ENCODE data around the gene PTPRB.

The PTPRB gene

GRCh38 chr12:70627677-70628076 is 9.6 kb downstream of the PTPRB start:
- WGBS (ENCODE audit: extremely low coverage, insufficient coverage, low lambda C conversion rate) = 100% methylated on average over 1 of the region's 5 CpGs

GRCh38 chr12:70626180-70626579 is 11.0 kb downstream of the PTPRB start:
- no peak overlapping the region for H3K23ac ChIP-seq (ENCODE audit: low read length)
- H3K4ac ChIP-seq (ENCODE audit: low read depth, low read length) = no peak overlapping the region
- H3K27ac ChIP-seq (ENCODE audit: low read depth, low read length) = no peak overlapping the region
- H2BK120ac ChIP-seq (ENCODE audit: low read depth, low read length) = no peak overlapping the region
- H3K4me1 ChIP-seq (ENCODE audit: control insufficient read depth, low read depth, low read length) = no peaks in the 10 kb centered on the region
- no peak for DNase-seq
- H3K56ac ChIP-seq (ENCODE audit: low read length) = no peak overlapping the region
- no peaks in the 10 kb centered on the region for H3K36me3 ChIP-seq (ENCODE audit: control insufficient read depth, insufficient read depth, low read length)
- H3K18ac ChIP-seq (ENCODE audit: low read length) = no peak overlapping the region
- no peak overlapping the region for H4K8ac ChIP-seq (ENCODE audit: low read depth, low read length)
- no CpG with 5 or more reads among the region's 3 CpGs for WGBS (ENCODE audit: extremely low coverage, insufficient coverage, low lambda C conversion rate)
- no peak overlapping the region for H2BK5ac ChIP-seq (ENCODE audit: low read length)
- H3K4me3 ChIP-seq (ENCODE audit: low read length) = no peak overlapping the region
- no peaks in the 10 kb centered on the region for H3K79me1 ChIP-seq (ENCODE audit: low read length)
- H2AK5ac ChIP-seq (ENCODE audit: low read length) = no peak overlapping the region
- H3K4me2 ChIP-seq (ENCODE audit: low read length) = no peak overlapping the region
- H4K5ac ChIP-seq (ENCODE audit: low read length) = no peak overlapping the region
- H3K9ac ChIP-seq (ENCODE audit: low read length) = no peak overlapping the region
- H3K27me3 ChIP-seq (ENCODE audit: insufficient read depth, low read length, poor library complexity) = no peaks in the 10 kb centered on the region
- no peak overlapping the region for H2BK15ac ChIP-seq (replicated peaks; ENCODE audit: low read depth)
- no peaks in the 10 kb centered on the region for H3K79me2 ChIP-seq (ENCODE audit: control insufficient read depth, insufficient read depth, low read length)

More at GRCh38 chr12:70627677-70628076, 9.6 kb downstream of the PTPRB start:
- Histone ChIP-seq H2BK15ac (replicated peaks; ENCODE audit: low read depth) (no peak overlapping the region), H4K8ac (ENCODE audit: low read depth, low read length) (no peak overlapping the region), H2BK120ac (ENCODE audit: low read depth, low read length) (no peak overlapping the region), H3K79me2 (ENCODE audit: control insufficient read depth, insufficient read depth, low read length) (no peaks in the 10 kb centered on the region), H3K9ac (ENCODE audit: low read length) (no peak overlapping the region), H3K79me1 (ENCODE audit: low read length) (no peaks in the 10 kb centered on the region), H3K36me3 (ENCODE audit: control insufficient read depth, insufficient read depth, low read length) (no peaks in the 10 kb centered on the region), H3K4me3 (ENCODE audit: low read length) (no peak overlapping the region), H3K4me1 (ENCODE audit: control insufficient read depth, low read depth, low read length) (no peaks in the 10 kb centered on the region), H3K18ac (ENCODE audit: low read length) (no peak overlapping the region), H3K23ac (ENCODE audit: low read length) (no peak overlapping the region), H3K4me2 (ENCODE audit: low read length) (no peak overlapping the region), H3K27ac (ENCODE audit: low read depth, low read length) (no peak overlapping the region), H3K27me3 (ENCODE audit: insufficient read depth, low read length, poor library complexity) (no peaks in the 10 kb centered on the region), H2AK5ac (ENCODE audit: low read length) (no peak overlapping the region), H4K5ac (ENCODE audit: low read length) (no peak overlapping the region), H2BK5ac (ENCODE audit: low read length) (no peak overlapping the region), H3K56ac (ENCODE audit: low read length) (no peak overlapping the region), H3K4ac (ENCODE audit: low read depth, low read length) (no peak overlapping the region)
- DNase-seq = no peak

- Histone ChIP-seq H3K23ac (ENCODE audit: low read length) (no peak overlapping the region), H2BK120ac (ENCODE audit: low read depth, low read length) (no peak overlapping the region), H3K4me2 (ENCODE audit: low read length) (no peak overlapping the region), H3K4me1 (ENCODE audit: control insufficient read depth, low read depth, low read length) (peaks cover 2% of the 10 kb centered on the region), H4K5ac (ENCODE audit: low read length) (no peak overlapping the region), H2AK5ac (ENCODE audit: low read length) (no peak overlapping the region), H3K18ac (ENCODE audit: low read length) (no peak overlapping the region), H3K27ac (ENCODE audit: low read depth, low read length) (no peak overlapping the region), H3K56ac (ENCODE audit: low read length) (no peak overlapping the region), H3K79me1 (ENCODE audit: low read length) (no peaks in the 10 kb centered on the region), H3K27me3 (ENCODE audit: insufficient read depth, low read length, poor library complexity) (no peaks in the 10 kb centered on the region), H3K79me2 (ENCODE audit: control insufficient read depth, insufficient read depth, low read length) (no peaks in the 10 kb centered on the region), H4K8ac (ENCODE audit: low read depth, low read length) (no peak overlapping the region), H3K4ac (ENCODE audit: low read depth, low read length) (no peak overlapping the region), H2BK5ac (ENCODE audit: low read length) (no peak overlapping the region), H3K36me3 (ENCODE audit: control insufficient read depth, insufficient read depth, low read length) (no peaks in the 10 kb centered on the region), H3K9ac (ENCODE audit: low read length) (no peak overlapping the region), H2BK15ac (replicated peaks; ENCODE audit: low read depth) (no peak overlapping the region), H3K4me3 (ENCODE audit: low read length) (no peak overlapping the region)
- no peak for DNase-seq
- no CpG with 5 or more reads among the region's 5 CpGs for WGBS (ENCODE audit: extremely low coverage, insufficient coverage, low lambda C conversion rate)
These were observed 17.6 kb downstream of the PTPRB start for GRCh38 chr12:70619471-70620152.

- no peak overlapping the region for H3K27ac ChIP-seq (ENCODE audit: low read depth, low read length)
- no peak overlapping the region for H3K9ac ChIP-seq (ENCODE audit: low read length)
These were observed 18.9 kb downstream of the PTPRB start for GRCh38 chr12:70618371-70618770.

GRCh38 chr12:70617450-70617849 is 19.8 kb downstream of the PTPRB start:
- no peak overlapping the region for H3K9ac ChIP-seq (ENCODE audit: low read length)
- H3K4me3 ChIP-seq (ENCODE audit: low read length) = no peak overlapping the region
- peaks cover 2% of the 10 kb centered on the region for H3K4me1 ChIP-seq (ENCODE audit: control insufficient read depth, low read depth, low read length)
- H3K79me2 ChIP-seq (ENCODE audit: control insufficient read depth, insufficient read depth, low read length) = no peaks in the 10 kb centered on the region
- no CpG with 5 or more reads among the region's 4 CpGs for WGBS (ENCODE audit: extremely low coverage, insufficient coverage, low lambda C conversion rate)
- no peak overlapping the region for H3K27ac ChIP-seq (ENCODE audit: low read depth, low read length)
- H2BK15ac ChIP-seq (replicated peaks; ENCODE audit: low read depth) = no peak overlapping the region
- H2BK120ac ChIP-seq (ENCODE audit: low read depth, low read length) = no peak overlapping the region
- no peak overlapping the region for H2BK5ac ChIP-seq (ENCODE audit: low read length)
- no peak overlapping the region for H3K4me2 ChIP-seq (ENCODE audit: low read length)
- no peak overlapping the region for H4K8ac ChIP-seq (ENCODE audit: low read depth, low read length)
- H3K79me1 ChIP-seq (ENCODE audit: low read length) = no peaks in the 10 kb centered on the region
- no peak overlapping the region for H3K4ac ChIP-seq (ENCODE audit: low read depth, low read length)
- no peak overlapping the region for H4K5ac ChIP-seq (ENCODE audit: low read length)
- DNase-seq = peak; percentile 26
- H3K36me3 ChIP-seq (ENCODE audit: control insufficient read depth, insufficient read depth, low read length) = no peaks in the 10 kb centered on the region
- no peaks in the 10 kb centered on the region for H3K27me3 ChIP-seq (ENCODE audit: insufficient read depth, low read length, poor library complexity)
- no peak overlapping the region for H2AK5ac ChIP-seq (ENCODE audit: low read length)
- no peak overlapping the region for H3K56ac ChIP-seq (ENCODE audit: low read length)
- H3K23ac ChIP-seq (ENCODE audit: low read length) = no peak overlapping the region
- H3K18ac ChIP-seq (ENCODE audit: low read length) = no peak overlapping the region

More at GRCh38 chr12:70618371-70618770, 18.9 kb downstream of the PTPRB start:
- H3K4ac ChIP-seq (ENCODE audit: low read depth, low read length) = no peak overlapping the region
- H2AK5ac ChIP-seq (ENCODE audit: low read length) = no peak overlapping the region
- peaks cover 2% of the 10 kb centered on the region for H3K4me1 ChIP-seq (ENCODE audit: control insufficient read depth, low read depth, low read length)
- H4K5ac ChIP-seq (ENCODE audit: low read length) = no peak overlapping the region
- no peak overlapping the region for H3K23ac ChIP-seq (ENCODE audit: low read length)
- H3K4me3 ChIP-seq (ENCODE audit: low read length) = no peak overlapping the region
- H3K18ac ChIP-seq (ENCODE audit: low read length) = no peak overlapping the region
- no peaks in the 10 kb centered on the region for H3K79me1 ChIP-seq (ENCODE audit: low read length)
- no peaks in the 10 kb centered on the region for H3K27me3 ChIP-seq (ENCODE audit: insufficient read depth, low read length, poor library complexity)
- no peak overlapping the region for H2BK5ac ChIP-seq (ENCODE audit: low read length)
- no peak overlapping the region for H4K8ac ChIP-seq (ENCODE audit: low read depth, low read length)
- no peak overlapping the region for H3K4me2 ChIP-seq (ENCODE audit: low read length)
- H3K56ac ChIP-seq (ENCODE audit: low read length) = no peak overlapping the region
- H3K36me3 ChIP-seq (ENCODE audit: control insufficient read depth, insufficient read depth, low read length) = no peaks in the 10 kb centered on the region
- no peak overlapping the region for H2BK120ac ChIP-seq (ENCODE audit: low read depth, low read length)
- no CpG with 5 or more reads among the region's 4 CpGs for WGBS (ENCODE audit: extremely low coverage, insufficient coverage, low lambda C conversion rate)
- no peak for DNase-seq
- no peaks in the 10 kb centered on the region for H3K79me2 ChIP-seq (ENCODE audit: control insufficient read depth, insufficient read depth, low read length)
- H2BK15ac ChIP-seq (replicated peaks; ENCODE audit: low read depth) = no peak overlapping the region
